GM12872 (cell line): ENCODE results near the gene MTUS2.

ENCODE experiments used
- CTCF ChIP-seq: IDR thresholded peaks from 3 replicates; pipeline ENCODE4 v1.5.1; 2011; ENCODE audit warnings: low read depth, mild to moderate bottlenecking, low read length, moderate library complexity; ENCODE audit not compliant: insufficient read depth

MTUS2 gene

GRCh38 chr13:29548722-29549121 is 728.6 kb downstream of the MTUS2 start:
- no peak for TF ChIP-seq CTCF

GRCh38 chr13:29550430-29550988 is 730.4 kb downstream of the MTUS2 start:
- TF ChIP-seq CTCF: no peak

GRCh38 chr13:29551214-29551613 is 731.1 kb downstream of the MTUS2 start:
- TF ChIP-seq CTCF: no peak
